Measurements from ENCODE around the gene NFATC1.

The NFATC1 gene

GRCh38 chr18:79530821-79531220, 135.1 kb downstream of the NFATC1 start:
- H3K4me1 ChIP-seq (ENCODE audit: control extremely low read depth in 1 of 4, control insufficient read depth in 4 of 4, insufficient read depth in 4 of 4, low read length in 3 of 4), result peaks cover 0 to 8% (median 4%) of the 10 kb centered on the region in 4 experiments
- ChIA-PET CTCF (interaction anchor here (0.9 to 6.9 kb wide), 8 partner anchors 13 to 151 kb away, joined by 3 to 164 read pairs (median 3); no protein-coding TSS in a partner anchor), POLR2A (no interaction called here)
- DNase-seq, result no peak
- H3K36me3 ChIP-seq (ENCODE audit: control insufficient read depth in 4 of 4, insufficient read depth in 4 of 4, low read length in 3 of 4), result peaks cover 4 to 25% (median 13%) of the 10 kb centered on the region in 4 experiments
- no peak overlapping the region for H3K4me3 ChIP-seq (ENCODE audit: control insufficient read depth in 1 of 7, extremely low read depth in 1 of 7, insufficient read depth in 4 of 7, low read depth in 2 of 7, low read length in 6 of 7)
- H3K27me3 ChIP-seq (replicated peaks in 2 of 5; ENCODE audit: control insufficient read depth in 4 of 5, insufficient read depth in 5 of 5, low read length in 4 of 5), result no peaks in the 10 kb centered on the region
- H3K27ac ChIP-seq (ENCODE audit: insufficient read depth in 1 of 2, low read depth in 1 of 2, low read length in 2 of 2, poor library complexity in 1 of 2, severe bottlenecking in 2 of 2), result no peak overlapping the region
- WGBS (ENCODE audit: insufficient coverage), result 96% methylated on average over 18 of the region's 18 CpGs
- no peaks in the 10 kb centered on the region for H3K9me3 ChIP-seq (ENCODE audit: control extremely low read depth in 1 of 5, control insufficient read depth in 4 of 5, insufficient read depth in 2 of 5, low read depth in 1 of 5, low read length in 4 of 5)

GRCh38 chr18:79531386-79531785, 135.7 kb downstream of the NFATC1 start:
- no peak for DNase-seq
- no peaks in the 10 kb centered on the region for H3K9me3 ChIP-seq (ENCODE audit: control extremely low read depth in 1 of 5, control insufficient read depth in 4 of 5, insufficient read depth in 2 of 5, low read depth in 1 of 5, low read length in 4 of 5)
- CTCF ChIA-PET, result interaction anchor here (1.0 to 6.9 kb wide), 5 partner anchors 8 to 152 kb away, joined by 3 to 164 read pairs (median 3); no protein-coding TSS in a partner anchor
- WGBS (ENCODE audit: insufficient coverage), result 93% methylated on average over 20 of the region's 20 CpGs
- H3K36me3 ChIP-seq (ENCODE audit: control insufficient read depth in 4 of 4, insufficient read depth in 4 of 4, low read length in 3 of 4), result peaks cover 4 to 25% (median 13%) of the 10 kb centered on the region in 4 experiments
- H3K4me3 ChIP-seq (ENCODE audit: control insufficient read depth in 1 of 7, extremely low read depth in 1 of 7, insufficient read depth in 4 of 7, low read depth in 2 of 7, low read length in 6 of 7), result no peak overlapping the region
- no peak overlapping the region for H3K27ac ChIP-seq (ENCODE audit: insufficient read depth in 1 of 2, low read depth in 1 of 2, low read length in 2 of 2, poor library complexity in 1 of 2, severe bottlenecking in 2 of 2)
- no peaks in the 10 kb centered on the region for H3K27me3 ChIP-seq (replicated peaks in 2 of 5; ENCODE audit: control insufficient read depth in 4 of 5, insufficient read depth in 5 of 5, low read length in 4 of 5)
- POLR2A ChIA-PET, result no interaction called here
- H3K4me1 ChIP-seq (ENCODE audit: control extremely low read depth in 1 of 4, control insufficient read depth in 4 of 4, insufficient read depth in 4 of 4, low read length in 3 of 4), result peaks cover 0 to 3% (median 3%) of the 10 kb centered on the region in 4 experiments

- POLR2A ChIA-PET, result no interaction called here
- H3K27me3 ChIP-seq (replicated peaks in 2 of 5; ENCODE audit: control insufficient read depth in 4 of 5, insufficient read depth in 5 of 5, low read length in 4 of 5), result no peaks in the 10 kb centered on the region
These were observed 136.2 kb downstream of the NFATC1 start for GRCh38 chr18:79531926-79532312.

GRCh38 chr18:79532313-79533007, 136.7 kb downstream of the NFATC1 start:
- H3K4me1 ChIP-seq (ENCODE audit: control extremely low read depth in 1 of 4, control insufficient read depth in 4 of 4, insufficient read depth in 4 of 4, low read length in 3 of 4), result peaks cover 0 to 3% (median under 1%) of the 10 kb centered on the region in 4 experiments
- H3K27me3 ChIP-seq (replicated peaks in 2 of 5; ENCODE audit: control insufficient read depth in 4 of 5, insufficient read depth in 5 of 5, low read length in 4 of 5), result no peaks in the 10 kb centered on the region
- ChIA-PET CTCF (interaction anchor here (1.0 kb wide), 1 partner anchor 9 kb away, joined by 3 read pairs; no protein-coding TSS in a partner anchor), POLR2A (no interaction called here)
- no peak overlapping the region for H3K27ac ChIP-seq (ENCODE audit: insufficient read depth in 1 of 2, low read depth in 1 of 2, low read length in 2 of 2, poor library complexity in 1 of 2, severe bottlenecking in 2 of 2)
- peaks cover 4 to 23% (median 12%) of the 10 kb centered on the region in 4 experiments for H3K36me3 ChIP-seq (ENCODE audit: control insufficient read depth in 4 of 4, insufficient read depth in 4 of 4, low read length in 3 of 4)
- no peak overlapping the region for H3K4me3 ChIP-seq (ENCODE audit: control insufficient read depth in 1 of 7, extremely low read depth in 1 of 7, insufficient read depth in 4 of 7, low read depth in 2 of 7, low read length in 6 of 7)
- peaks cover 0 to under 1% (median 0%) of the 10 kb centered on the region in 5 experiments for H3K9me3 ChIP-seq (ENCODE audit: control extremely low read depth in 1 of 5, control insufficient read depth in 4 of 5, insufficient read depth in 2 of 5, low read depth in 1 of 5, low read length in 4 of 5)
- no peak for DNase-seq
- 92% methylated on average over 22 of the region's 34 CpGs for WGBS (ENCODE audit: insufficient coverage)

More at GRCh38 chr18:79531926-79532312, 136.2 kb downstream of the NFATC1 start:
- no peak for DNase-seq
- H3K4me3 ChIP-seq (ENCODE audit: control insufficient read depth in 1 of 7, extremely low read depth in 1 of 7, insufficient read depth in 4 of 7, low read depth in 2 of 7, low read length in 6 of 7), result no peak overlapping the region
- no peaks in the 10 kb centered on the region for H3K9me3 ChIP-seq (ENCODE audit: control extremely low read depth in 1 of 5, control insufficient read depth in 4 of 5, insufficient read depth in 2 of 5, low read depth in 1 of 5, low read length in 4 of 5)
- CTCF ChIA-PET, result interaction anchor here (1.0 to 6.9 kb wide), 2 partner anchors 8 to 152 kb away, joined by 3 to 164 read pairs; no protein-coding TSS in a partner anchor
- peaks cover 0 to 3% (median 1%) of the 10 kb centered on the region in 4 experiments for H3K4me1 ChIP-seq (ENCODE audit: control extremely low read depth in 1 of 4, control insufficient read depth in 4 of 4, insufficient read depth in 4 of 4, low read length in 3 of 4)
- no peak overlapping the region for H3K27ac ChIP-seq (ENCODE audit: insufficient read depth in 1 of 2, low read depth in 1 of 2, low read length in 2 of 2, poor library complexity in 1 of 2, severe bottlenecking in 2 of 2)
- H3K36me3 ChIP-seq (ENCODE audit: control insufficient read depth in 4 of 4, insufficient read depth in 4 of 4, low read length in 3 of 4), result peaks cover 4 to 25% (median 13%) of the 10 kb centered on the region in 4 experiments
- WGBS (ENCODE audit: insufficient coverage), result 96% methylated on average over 3 of the region's 18 CpGs

- H3K4me3 ChIP-seq (ENCODE audit: control insufficient read depth in 1 of 7, extremely low read depth in 1 of 7, insufficient read depth in 4 of 7, low read depth in 2 of 7, low read length in 6 of 7), result no peak overlapping the region
- peaks cover 0 to 3% (median 2%) of the 10 kb centered on the region in 4 experiments for H3K4me1 ChIP-seq (ENCODE audit: control extremely low read depth in 1 of 4, control insufficient read depth in 4 of 4, insufficient read depth in 4 of 4, low read length in 3 of 4)
- POLR2A ChIA-PET, result no interaction called here
- H3K27ac ChIP-seq (ENCODE audit: insufficient read depth in 1 of 2, low read depth in 1 of 2, low read length in 2 of 2, poor library complexity in 1 of 2, severe bottlenecking in 2 of 2), result no peak overlapping the region
- 100% methylated on average over 5 of the region's 13 CpGs for WGBS (ENCODE audit: insufficient coverage)
- H3K36me3 ChIP-seq (ENCODE audit: control insufficient read depth in 4 of 4, insufficient read depth in 4 of 4, low read length in 3 of 4), result peaks cover 0 to 16% (median 7%) of the 10 kb centered on the region in 4 experiments
- no peak for DNase-seq
- CTCF ChIA-PET, result no interaction called here
- peaks cover 0 to 5% (median 3%) of the 10 kb centered on the region in 5 experiments for H3K9me3 ChIP-seq (ENCODE audit: control extremely low read depth in 1 of 5, control insufficient read depth in 4 of 5, insufficient read depth in 2 of 5, low read depth in 1 of 5, low read length in 4 of 5)
- H3K27me3 ChIP-seq (replicated peaks in 2 of 5; ENCODE audit: control insufficient read depth in 4 of 5, insufficient read depth in 5 of 5, low read length in 4 of 5), result no peaks in the 10 kb centered on the region
These were observed 137.4 kb downstream of the NFATC1 start for GRCh38 chr18:79533146-79533545.

- POLR2A ChIA-PET, result no interaction called here
These were observed 137.9 kb downstream of the NFATC1 start for GRCh38 chr18:79533591-79533990.

GRCh38 chr18:79534356-79534755, 138.6 kb downstream of the NFATC1 start:
- Histone ChIP-seq H3K36me3 (ENCODE audit: control insufficient read depth in 4 of 4, insufficient read depth in 4 of 4, low read length in 3 of 4) (peaks cover 0 to 6% (median 0%) of the 10 kb centered on the region in 4 experiments), H3K27me3 (replicated peaks in 2 of 5; ENCODE audit: control insufficient read depth in 4 of 5, insufficient read depth in 5 of 5, low read length in 4 of 5) (no peaks in the 10 kb centered on the region), H3K4me3 (ENCODE audit: control insufficient read depth in 1 of 7, extremely low read depth in 1 of 7, insufficient read depth in 4 of 7, low read depth in 2 of 7, low read length in 6 of 7) (no peak overlapping the region), H3K4me1 (ENCODE audit: control extremely low read depth in 1 of 4, control insufficient read depth in 4 of 4, insufficient read depth in 4 of 4, low read length in 3 of 4) (peaks cover 0 to 3% (median 2%) of the 10 kb centered on the region in 4 experiments), H3K9me3 (ENCODE audit: control extremely low read depth in 1 of 5, control insufficient read depth in 4 of 5, insufficient read depth in 2 of 5, low read depth in 1 of 5, low read length in 4 of 5) (peaks cover 0 to 5% (median 3%) of the 10 kb centered on the region in 5 experiments), H3K27ac (ENCODE audit: insufficient read depth in 1 of 2, low read depth in 1 of 2, low read length in 2 of 2, poor library complexity in 1 of 2, severe bottlenecking in 2 of 2) (no peak overlapping the region)
- POLR2A ChIA-PET, result no interaction called here
- CTCF ChIA-PET, result interaction anchor here (1.5 kb wide), 1 partner anchor 32 kb away, joined by 3 read pairs; no protein-coding TSS in a partner anchor
- 98% methylated on average over 13 of the region's 13 CpGs for WGBS (ENCODE audit: insufficient coverage)
- no peak for DNase-seq

More at GRCh38 chr18:79533591-79533990, 137.9 kb downstream of the NFATC1 start:
- WGBS (ENCODE audit: insufficient coverage), result 93% methylated on average over 4 of the region's 9 CpGs
- no peaks in the 10 kb centered on the region for H3K27me3 ChIP-seq (replicated peaks in 2 of 5; ENCODE audit: control insufficient read depth in 4 of 5, insufficient read depth in 5 of 5, low read length in 4 of 5)
- DNase-seq, result no peak
- no peak overlapping the region for H3K4me3 ChIP-seq (ENCODE audit: control insufficient read depth in 1 of 7, extremely low read depth in 1 of 7, insufficient read depth in 4 of 7, low read depth in 2 of 7, low read length in 6 of 7)
- peaks cover 0 to 3% (median 2%) of the 10 kb centered on the region in 4 experiments for H3K4me1 ChIP-seq (ENCODE audit: control extremely low read depth in 1 of 4, control insufficient read depth in 4 of 4, insufficient read depth in 4 of 4, low read length in 3 of 4)
- H3K27ac ChIP-seq (ENCODE audit: insufficient read depth in 1 of 2, low read depth in 1 of 2, low read length in 2 of 2, poor library complexity in 1 of 2, severe bottlenecking in 2 of 2), result no peak overlapping the region
- peaks cover 0 to 11% (median 3%) of the 10 kb centered on the region in 4 experiments for H3K36me3 ChIP-seq (ENCODE audit: control insufficient read depth in 4 of 4, insufficient read depth in 4 of 4, low read length in 3 of 4)
- H3K9me3 ChIP-seq (ENCODE audit: control extremely low read depth in 1 of 5, control insufficient read depth in 4 of 5, insufficient read depth in 2 of 5, low read depth in 1 of 5, low read length in 4 of 5), result peaks cover 0 to 5% (median 3%) of the 10 kb centered on the region in 5 experiments
- CTCF ChIA-PET, result no interaction called here
